Measurements from ENCODE around the gene RAB6A.
"Not testable (repeated sequence)": the region's sequence is repeated elsewhere in the genome, so short reads cannot be mapped to it uniquely, and the experiment has no call there.

Gene RAB6A

GRCh38 chr11:73717136-73717535 is 43.7 kb downstream of the RAB6A start:
- DNase-seq (ENCODE audit: low read depth), result no peak

GRCh38 chr11:73716153-73717056 is 44.5 kb downstream of the RAB6A start:
- no peak for DNase-seq (ENCODE audit: low read depth)

- no peak for DNase-seq (ENCODE audit: low read depth)
These were observed 45.3 kb downstream of the RAB6A start for GRCh38 chr11:73715541-73715940.

GRCh38 chr11:73710964-73711363 is 49.9 kb downstream of the RAB6A start:
- no peak for DNase-seq (ENCODE audit: low read depth)

- no peak for DNase-seq (ENCODE audit: low read depth)
These were observed 55.8 kb downstream of the RAB6A start for GRCh38 chr11:73705053-73705452.

GRCh38 chr11:73693899-73694525 is 66.9 kb downstream of the RAB6A start:
- no peak for DNase-seq (ENCODE audit: low read depth)

GRCh38 chr11:73680687-73681086 is 80.2 kb downstream of the RAB6A start:
- DNase-seq (ENCODE audit: low read depth), result no peak

GRCh38 chr11:73676552-73676951 is 84.3 kb downstream of the RAB6A start:
- DNase-seq (ENCODE audit: low read depth), result not testable (repeated sequence)

- DNase-seq (ENCODE audit: low read depth), result no peak
These were observed 89.2 kb downstream of the RAB6A start for GRCh38 chr11:73671701-73672100.

- no peak for DNase-seq (ENCODE audit: low read depth)
These were observed 90.1 kb downstream of the RAB6A start for GRCh38 chr11:73670808-73671207.

GRCh38 chr11:73667891-73668290 is 93.0 kb downstream of the RAB6A start:
- no peak for DNase-seq (ENCODE audit: low read depth)

GRCh38 chr11:73664877-73665276 is 96.0 kb downstream of the RAB6A start:
- DNase-seq (ENCODE audit: low read depth), result no peak

- no peak for DNase-seq (ENCODE audit: low read depth)
These were observed 97.0 kb downstream of the RAB6A start for GRCh38 chr11:73663604-73664495.

- no peak for DNase-seq (ENCODE audit: low read depth)
These were observed 98.3 kb downstream of the RAB6A start for GRCh38 chr11:73662445-73663157.

- DNase-seq (ENCODE audit: low read depth), result peak; percentile 73
These were observed 99.7 kb downstream of the RAB6A start for GRCh38 chr11:73661035-73661628.

GRCh38 chr11:73660497-73661034 is 100.3 kb downstream of the RAB6A start:
- DNase-seq (ENCODE audit: low read depth), result no peak

- DNase-seq (ENCODE audit: low read depth), result no peak
These were observed 100.9 kb downstream of the RAB6A start for GRCh38 chr11:73659961-73660360.

- DNase-seq (ENCODE audit: low read depth), result no peak
These were observed 103.9 kb downstream of the RAB6A start for GRCh38 chr11:73656985-73657384.

GRCh38 chr11:73655686-73656085 is 105.2 kb downstream of the RAB6A start:
- no peak for DNase-seq (ENCODE audit: low read depth)

- DNase-seq (ENCODE audit: low read depth), result no peak
These were observed 106.3 kb downstream of the RAB6A start for GRCh38 chr11:73654482-73655021.

- DNase-seq (ENCODE audit: low read depth), result no peak
These were observed 106.9 kb downstream of the RAB6A start for GRCh38 chr11:73653996-73654395.

All from stimulated activated CD8-positive, alpha-beta memory T cell treated with anti-CD3 and anti-CD28 coated beads, Interleukin-12 subunit alpha, Interleukin-12 subunit beta, amount 100 ng/mL, for 1 hour (primary cell).